ENCODE measurements around the gene SMYD3. TPM values are rescaled to one million over a fixed set of nuclear protein-coding genes. Genes with fewer than 3 reads are reported as not detected.
"Not testable (repeated sequence)": the region's sequence is repeated elsewhere in the genome, so short reads cannot be mapped to it uniquely, and the experiment has no call there.

The SMYD3 gene
- total and polyA plus RNA-seq, 9 donors = 10.8 to 24.0 (median 13.7) TPM

DNA sequence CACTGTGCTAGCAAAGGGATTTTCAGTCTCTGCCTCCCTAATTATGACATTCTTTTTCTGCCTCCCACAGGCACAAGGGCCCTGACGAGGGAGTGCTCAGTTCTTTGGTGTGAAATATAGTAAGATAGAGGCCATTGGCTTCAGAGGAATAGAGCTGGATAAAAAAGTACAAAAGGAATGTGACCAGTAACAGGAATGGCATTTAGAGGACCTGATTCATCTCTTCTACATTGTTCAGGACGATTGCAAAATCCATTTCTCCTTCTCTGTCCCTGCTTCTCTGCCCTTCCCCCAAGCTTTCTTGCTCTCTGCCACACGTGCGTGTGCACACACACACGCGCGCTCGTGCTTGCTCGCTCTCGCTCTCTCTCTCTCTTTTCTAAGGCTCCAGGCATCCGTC lies 684.1 kb downstream of the SMYD3 start:
- no peaks in the 10 kb centered on the region for H3K36me3 ChIP-seq
- TF ChIP-seq POLR2A (IDR thresholded peaks at IDR 0.05) = no peak
- TF ChIP-seq, protein P1, sequence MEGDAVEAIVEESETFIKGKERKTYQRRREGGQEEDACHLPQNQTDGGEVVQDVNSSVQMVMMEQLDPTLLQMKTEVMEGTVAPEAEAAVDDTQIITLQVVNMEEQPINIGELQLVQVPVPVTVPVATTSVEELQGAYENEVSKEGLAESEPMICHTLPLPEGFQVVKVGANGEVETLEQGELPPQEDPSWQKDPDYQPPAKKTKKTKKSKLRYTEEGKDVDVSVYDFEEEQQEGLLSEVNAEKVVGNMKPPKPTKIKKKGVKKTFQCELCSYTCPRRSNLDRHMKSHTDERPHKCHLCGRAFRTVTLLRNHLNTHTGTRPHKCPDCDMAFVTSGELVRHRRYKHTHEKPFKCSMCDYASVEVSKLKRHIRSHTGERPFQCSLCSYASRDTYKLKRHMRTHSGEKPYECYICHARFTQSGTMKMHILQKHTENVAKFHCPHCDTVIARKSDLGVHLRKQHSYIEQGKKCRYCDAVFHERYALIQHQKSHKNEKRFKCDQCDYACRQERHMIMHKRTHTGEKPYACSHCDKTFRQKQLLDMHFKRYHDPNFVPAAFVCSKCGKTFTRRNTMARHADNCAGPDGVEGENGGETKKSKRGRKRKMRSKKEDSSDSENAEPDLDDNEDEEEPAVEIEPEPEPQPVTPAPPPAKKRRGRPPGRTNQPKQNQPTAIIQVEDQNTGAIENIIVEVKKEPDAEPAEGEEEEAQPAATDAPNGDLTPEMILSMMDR (IDR thresholded peaks at IDR 0.05) = no peak
- no peak for TF ChIP-seq EP300 (IDR thresholded peaks at IDR 0.05)
- H3K27ac ChIP-seq = no peak overlapping the region
- no peak for DNase-seq
- WGBS, 3 donors = 81 to 85% (median 82%) methylated on average over 11 of the region's 11 CpGs
- peaks cover 0 to 3% of the 10 kb centered on the region in 2 donors for H3K9me3 ChIP-seq
- H3K4me3 ChIP-seq = no peak overlapping the region
- no peaks in the 10 kb centered on the region for H3K4me1 ChIP-seq (ENCODE audit: insufficient read depth)
- no peaks in the 10 kb centered on the region for H3K27me3 ChIP-seq
- intact Hi-C loops (cut with DNase I) = no loop called here

DNA sequence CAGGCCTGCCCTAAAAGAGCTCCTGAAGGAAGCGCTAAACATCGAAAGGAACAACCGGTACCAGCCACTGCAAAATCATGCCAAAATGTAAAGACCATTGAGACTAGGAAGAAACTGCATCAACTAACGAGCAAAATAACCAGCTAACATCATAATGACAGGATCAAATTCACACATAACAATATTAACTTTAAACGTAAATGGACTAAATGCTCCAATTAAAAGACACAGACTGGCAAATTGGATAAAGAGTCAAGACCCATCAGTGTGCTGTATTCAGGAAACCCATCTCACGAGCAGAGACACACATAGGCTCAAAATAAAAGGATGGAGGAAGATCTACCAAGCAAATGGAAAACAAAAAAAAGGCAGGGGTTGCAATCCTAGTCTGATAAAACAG lies 688.7 kb downstream of the SMYD3 start:
- H3K27me3 ChIP-seq; H3K27ac ChIP-seq; DNase-seq; H3K36me3 ChIP-seq; intact Hi-C loops (cut with DNase I); H3K9me3 ChIP-seq; H3K4me3 ChIP-seq; H3K4me1 ChIP-seq (ENCODE audit: insufficient read depth): not testable (repeated sequence)
- 94 to 98% (median 94%) methylated on average over 5 of the region's 6 CpGs for WGBS, 3 donors

DNA sequence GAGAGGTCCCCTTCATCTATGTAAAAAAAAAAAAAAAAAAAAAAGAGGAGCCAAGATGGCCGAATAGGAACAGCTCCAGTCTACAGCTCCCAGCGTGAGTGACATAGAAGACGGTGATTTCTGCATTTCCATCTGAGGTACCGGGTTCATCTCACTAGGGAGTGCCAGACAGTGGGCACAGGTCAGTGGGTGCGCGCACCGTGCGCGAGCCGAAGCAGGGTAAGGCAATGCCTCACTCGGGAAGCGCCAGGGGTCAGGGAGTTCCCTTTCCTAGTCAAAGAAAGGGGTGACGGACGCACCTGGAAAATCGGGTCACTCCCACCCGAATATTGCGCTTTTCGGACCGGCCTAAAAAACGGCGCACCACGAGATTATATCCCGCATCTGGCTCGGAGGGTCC lies 690.6 kb downstream of the SMYD3 start:
- H3K9me3 ChIP-seq; H3K4me1 ChIP-seq (ENCODE audit: insufficient read depth); DNase-seq; H3K4me3 ChIP-seq; H3K36me3 ChIP-seq; H3K27me3 ChIP-seq; intact Hi-C loops (cut with DNase I); H3K27ac ChIP-seq: not testable (repeated sequence)
- 93 to 94% (median 94%) methylated on average over 24 of the region's 24 CpGs for WGBS, 3 donors

DNA sequence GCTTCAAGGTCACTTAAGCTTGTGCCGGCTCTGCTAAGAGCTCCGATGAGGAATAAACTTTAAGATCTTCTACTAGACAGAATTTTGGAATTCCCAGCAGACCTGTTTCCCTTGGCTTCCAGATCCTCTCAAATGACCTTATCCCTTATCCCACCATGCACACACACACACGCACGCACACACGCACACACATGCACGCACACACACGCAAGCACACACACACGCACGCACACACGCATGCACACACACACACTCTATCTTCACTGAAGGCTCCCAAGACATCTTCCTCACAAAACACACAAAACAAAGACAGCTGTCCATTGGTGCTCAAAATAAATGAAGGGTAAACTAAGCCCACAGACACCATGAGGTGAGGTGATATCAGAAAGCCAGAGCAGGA lies 692.4 kb downstream of the SMYD3 start:
- intact Hi-C loops (cut with DNase I) = no loop called here
- 69 to 72% (median 71%) methylated on average over 10 of the region's 10 CpGs for WGBS, 3 donors
- no peak for DNase-seq
- no peaks in the 10 kb centered on the region for H3K36me3 ChIP-seq
- no peak overlapping the region for H3K4me3 ChIP-seq
- H3K27ac ChIP-seq = no peak overlapping the region
- H3K4me1 ChIP-seq (ENCODE audit: insufficient read depth) = no peaks in the 10 kb centered on the region
- no peaks in the 10 kb centered on the region for H3K9me3 ChIP-seq
- no peaks in the 10 kb centered on the region for H3K27me3 ChIP-seq
- TF ChIP-seq EP300 (IDR thresholded peaks at IDR 0.05) (no peak), POLR2A (IDR thresholded peaks at IDR 0.05) (no peak)
- TF ChIP-seq, protein P1 (IDR thresholded peaks at IDR 0.05) = no peak

DNA sequence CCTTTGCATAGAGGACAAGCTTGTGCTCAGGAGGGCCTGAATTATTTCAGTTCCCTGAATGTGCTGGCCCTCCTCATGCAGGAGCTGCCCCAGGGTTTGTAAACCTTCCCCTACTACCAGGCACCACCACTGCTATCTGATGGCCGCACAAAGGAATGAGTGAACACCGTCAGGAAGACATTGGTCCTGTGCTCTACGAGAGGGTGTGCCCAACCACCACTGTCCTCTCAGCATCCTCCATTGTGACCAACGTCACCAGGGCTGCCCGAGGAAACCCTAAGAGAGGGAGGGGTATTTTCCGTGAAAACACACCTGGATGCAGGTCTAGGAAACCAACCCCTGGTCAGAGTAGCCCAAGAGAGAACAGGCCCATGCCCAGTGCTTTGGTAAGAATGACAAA lies 694.8 kb downstream of the SMYD3 start:
- intact Hi-C loops (cut with DNase I) = no loop called here
- DNase-seq = no peak
- Histone ChIP-seq H3K4me1 (ENCODE audit: insufficient read depth) (peaks cover 1% of the 10 kb centered on the region), H3K36me3 (no peaks in the 10 kb centered on the region), H3K27me3 (no peaks in the 10 kb centered on the region), H3K27ac (no peak overlapping the region), H3K4me3 (no peak overlapping the region), H3K9me3 (no peaks in the 10 kb centered on the region)
- WGBS, 3 donors = 98 to 100% (median 98%) methylated on average over 6 of the region's 6 CpGs
- TF ChIP-seq POLR2A (IDR thresholded peaks at IDR 0.05) (no peak), EP300 (IDR thresholded peaks at IDR 0.05) (no peak)
- TF ChIP-seq, protein P1 (IDR thresholded peaks at IDR 0.05) = no peak
